Measurements from ENCODE around the gene LRRC37A2.
"Not testable (repeated sequence)": the region's sequence is repeated elsewhere in the genome, so short reads cannot be mapped to it uniquely, and the experiment has no call there.

GRCh38 chr17:46591332-46591731, 79.1 kb downstream of the LRRC37A2 start:
- TF ChIP-seq POLR2AphosphoS5 (IDR thresholded peaks at IDR 0.05; ENCODE audit: low read depth); CTCF (IDR thresholded peaks at IDR 0.05; ENCODE audit: insufficient read depth, low read length); REST (IDR thresholded peaks at IDR 0.05; ENCODE audit: insufficient replicate concordance, low read depth); SPI1 (IDR thresholded peaks at IDR 0.05; ENCODE audit: borderline replicate concordance, low read depth); GABPA (IDR thresholded peaks at IDR 0.05; ENCODE audit: low read depth): not testable (repeated sequence)

Data from HL-60 (cell line).